Epithelial cell of esophagus (primary cell): ENCODE results near the gene CIROP.

Experiments
- DNase-seq: peaks from one replicate; pipeline ENCODE4 v3.0.0; 2010; ENCODE audit warnings: low read depth
- H3K4me3 ChIP-seq: 2 replicates; pipeline ENCODE4 v1.5.1; 2011; ENCODE audit warnings: mild to moderate bottlenecking, low read length, control low read depth
- CTCF ChIP-seq: IDR thresholded peaks from 2 replicates; pipeline ENCODE4 v1.5.1; 2011; ENCODE audit warnings: low read depth, mild to moderate bottlenecking, low read length, control low read depth, inconsistent platforms; ENCODE audit not compliant: insufficient read depth; ENCODE audit errors: missing control alignments

The CIROP gene

GRCh38 chr14:23104591-23105347, at the start of gene CIROP:
Gene CIROP (minus strand): TSS chr14:23104989. CDS start chr14:23104920, 69 bp downstream.
- TF ChIP-seq CTCF, result no peak
- no peak for DNase-seq
- no peak within 1 kb of the TSS for H3K4me3 ChIP-seq

- H3K4me3 ChIP-seq, result peak overlapping the region; percentile 29
- TF ChIP-seq CTCF, result no peak
- peak; percentile 90 for DNase-seq
These were observed 49.3 kb upstream of the CIROP start for GRCh38 chr14:23153851-23154796.

GRCh38 chr14:23151342-23151741, 46.6 kb upstream of the CIROP start:
- no peak overlapping the region for H3K4me3 ChIP-seq
- no peak for TF ChIP-seq CTCF
- no peak for DNase-seq

- TF ChIP-seq CTCF, result no peak
- H3K4me3 ChIP-seq, result no peak overlapping the region
- peak; percentile 77 for DNase-seq
These were observed 45.0 kb upstream of the CIROP start for GRCh38 chr14:23149745-23150144.

GRCh38 chr14:23148591-23149249, 43.9 kb upstream of the CIROP start:
- no peak for DNase-seq
- no peak overlapping the region for H3K4me3 ChIP-seq
- TF ChIP-seq CTCF, result no peak

GRCh38 chr14:23147676-23148075, 42.9 kb upstream of the CIROP start:
- no peak for TF ChIP-seq CTCF
- no peak overlapping the region for H3K4me3 ChIP-seq
- DNase-seq, result peak; percentile 86
